GM21723 (cell line): ENCODE data around the gene ARFGEF2.
"Not testable (repeated sequence)": the region's sequence is repeated elsewhere in the genome, so short reads cannot be mapped to it uniquely, and the experiment has no call there.

Experiments
- ATAC-seq: cut with Tn5 transposase; IDR thresholded peaks from one replicate; pipeline ENCODE4 v1.9.1; 2021; ENCODE audit warnings: mild to moderate bottlenecking, moderate library complexity; ENCODE audit not compliant: unreplicated experiment

ARFGEF2 gene

DNA sequence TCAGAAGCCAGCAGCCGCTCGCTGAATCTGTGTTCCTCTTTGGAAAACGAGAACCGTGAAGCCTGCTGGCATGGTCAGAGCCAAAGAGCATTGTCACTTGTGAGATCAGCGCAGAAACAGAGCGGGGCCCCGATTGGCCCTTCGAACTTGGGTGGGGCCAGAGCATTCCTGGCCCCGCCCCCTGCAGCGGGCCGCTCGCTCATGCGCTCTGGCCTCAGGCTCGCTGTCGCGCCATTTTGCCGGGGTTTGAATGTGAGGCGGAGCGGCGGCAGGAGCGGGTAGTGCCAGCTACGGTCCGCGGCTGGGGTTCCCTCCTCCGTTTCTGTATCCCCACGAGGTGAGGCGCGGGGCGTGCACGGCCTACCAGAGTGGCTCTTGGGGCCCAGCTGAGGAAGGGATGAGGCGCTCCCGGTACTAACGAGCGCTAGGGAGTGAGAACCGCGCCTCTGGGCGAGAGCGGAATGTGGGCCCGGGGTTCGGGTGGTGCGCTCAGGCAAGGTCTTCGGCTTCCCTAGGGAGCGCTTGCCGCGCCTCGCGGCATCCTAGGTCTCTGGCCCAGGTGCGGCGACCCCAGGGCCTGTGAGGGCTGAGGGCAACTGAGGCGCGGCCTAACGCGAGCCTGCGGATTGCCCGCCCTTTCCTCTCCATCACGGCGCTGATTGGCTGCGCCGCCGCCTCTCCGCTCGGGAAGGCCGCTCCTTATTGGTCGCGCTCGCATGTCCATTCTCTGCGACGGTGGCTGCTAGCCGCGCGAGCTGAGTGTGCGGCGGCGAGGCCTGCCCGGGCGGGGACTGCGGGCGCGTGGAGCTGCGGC, 124.8 kb downstream of the ARFGEF2 start, which contains the start of gene CSE1L:
Gene CSE1L (plus strand): TSS at position 226 of the 814 bp plus-strand sequence. CDS start 12,152 bp downstream, outside the sequence.
- ATAC-seq = peak; percentile 83

- no peak for ATAC-seq
Observed at GRCh38 chr20:49052334-49052733, 130.8 kb downstream of the ARFGEF2 start.

DNA sequence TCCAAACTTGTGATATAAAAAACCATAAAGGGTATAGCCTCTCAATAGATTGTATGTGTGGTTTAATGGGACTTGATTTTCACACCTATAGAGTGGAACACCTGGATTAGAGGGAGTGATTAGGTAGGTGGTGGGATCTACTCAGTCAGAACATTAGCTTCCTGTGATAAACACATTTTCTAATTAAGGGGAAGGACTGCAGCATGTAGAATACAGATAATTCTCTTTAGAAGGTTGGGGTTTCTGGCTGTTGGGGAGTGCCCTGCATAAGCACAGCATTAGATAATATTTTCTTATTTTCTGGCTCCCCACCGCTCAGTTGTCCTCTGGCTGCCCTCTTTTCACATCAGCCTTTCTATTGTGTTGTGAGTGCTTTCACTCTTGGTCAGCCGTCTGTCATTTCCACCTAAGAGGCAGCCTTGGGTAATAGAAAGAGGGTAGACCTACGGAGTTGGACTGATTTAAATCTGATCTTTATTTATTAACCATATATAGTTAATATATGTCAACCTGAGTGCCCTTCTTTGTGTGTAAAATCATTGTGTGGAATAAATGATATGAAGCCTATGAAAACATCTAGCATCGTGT, 132.6 kb downstream of the ARFGEF2 start:
- ATAC-seq = no peak

DNA sequence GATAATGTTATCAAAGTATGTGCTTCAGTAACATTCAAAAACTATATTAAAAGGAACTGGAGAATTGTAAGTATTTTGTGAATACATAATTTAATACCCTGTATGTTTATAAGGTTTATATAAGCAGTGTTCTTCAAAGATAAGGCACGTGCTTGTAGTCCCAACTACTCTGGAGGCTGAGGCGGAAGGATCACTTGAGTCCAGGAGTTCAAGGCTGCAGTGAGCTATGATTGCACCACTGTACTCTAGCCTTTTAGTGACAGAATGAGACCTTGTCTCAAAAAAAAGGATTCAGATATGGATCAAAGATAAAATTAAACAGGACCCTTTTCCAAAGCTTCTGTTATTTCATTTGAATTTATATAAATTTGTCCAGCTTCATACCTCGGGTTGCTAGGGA, 141.8 kb downstream of the ARFGEF2 start:
- ATAC-seq = no peak

GRCh38 chr20:49074521-49074920, 153.0 kb downstream of the ARFGEF2 start:
- ATAC-seq = no peak

- no peak for ATAC-seq
Observed at GRCh38 chr20:49078310-49078709, 156.8 kb downstream of the ARFGEF2 start.

DNA sequence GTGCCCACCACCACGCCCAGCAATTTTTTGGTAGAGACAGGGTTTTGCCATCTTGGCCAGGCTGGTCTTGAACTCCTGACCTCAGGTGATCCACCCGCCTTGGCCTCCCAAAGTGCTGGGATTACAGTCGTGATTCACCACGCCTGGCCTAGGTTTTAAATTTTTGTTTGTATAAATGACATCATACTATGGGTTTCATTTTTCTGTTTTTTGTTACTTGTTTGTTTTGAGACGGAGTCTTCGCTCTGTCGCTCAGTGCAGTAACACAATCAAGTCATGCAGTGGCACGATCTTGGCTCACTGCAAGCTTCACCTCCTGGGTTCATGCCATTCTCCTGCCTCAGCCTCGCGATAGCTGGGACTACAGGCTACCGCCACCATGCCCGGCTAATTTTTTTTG, 160.8 kb downstream of the ARFGEF2 start:
- not testable (repeated sequence) for ATAC-seq
